OCI-LY3 (cell line): ENCODE data around the gene XPO1.

Experiments
- H2AFZ ChIP-seq: fragments of 200-600, 300-600 bp; shearing (Covaris generic); 2 replicates; pipeline ENCODE4 v1.6.0; 2014; ENCODE audit warnings: antibody characterized with exemption, low read depth, low read length
- H3K27ac ChIP-seq: fragments of 200-600, 300-600 bp; sonication (generic); 2 replicates; pipeline ENCODE4 v1.5.1; 2014; ENCODE audit warnings: mild to moderate bottlenecking, low read length, moderate library complexity, mixed read lengths
- H3K27me3 ChIP-seq: fragments of 200-600, 300-600 bp; sonication (generic); 2 replicates; pipeline ENCODE4 v1.6.1; 2014; ENCODE audit warnings: low read depth, low read length, mixed read lengths
- H3K36me3 ChIP-seq: fragments of 200-600, 300-600 bp; sonication (generic); replicated peaks from 2 replicates; pipeline ENCODE3; 2014; ENCODE audit warnings: low read depth, low read length, mixed read lengths
- H3K4me1 ChIP-seq: fragments of 300-600, 200-600 bp; sonication (generic); 2 replicates; pipeline ENCODE4 v1.6.1; 2014; ENCODE audit warnings: low read length, mixed read lengths
- H3K4me2 ChIP-seq: fragments of 200-600, 300-600 bp; sonication (generic); 2 replicates; pipeline ENCODE4 v1.6.1; 2014; ENCODE audit warnings: low read length, mixed read lengths
- H3K4me3 ChIP-seq: fragments of 300-600, 200-600 bp; sonication (generic); 2 replicates; pipeline ENCODE4 v1.5.1; 2014; ENCODE audit warnings: antibody characterized with exemption, mild to moderate bottlenecking, low read length, moderate library complexity
- H3K79me2 ChIP-seq: fragments of 300-600, 200-600 bp; shearing (Covaris generic); 2 replicates; pipeline ENCODE4 v1.6.1; 2014; ENCODE audit warnings: mild to moderate bottlenecking, low read length, mixed read lengths
- H3K9ac ChIP-seq: fragments of 300-600, 200-600 bp; shearing (Covaris generic); 2 replicates; pipeline ENCODE4 v1.6.0; 2014; ENCODE audit warnings: mild to moderate bottlenecking, low read length, moderate library complexity
- H3K9me3 ChIP-seq: fragments of 200-600, 300-600 bp; shearing (Covaris generic); 2 replicates; pipeline ENCODE4 v1.6.1; 2014; ENCODE audit warnings: low read length, mixed read lengths; ENCODE audit not compliant: insufficient read depth
- H4K20me1 ChIP-seq: fragments of 200-600, 300-600 bp; sonication (generic); 2 replicates; pipeline ENCODE4 v1.6.1; 2016; ENCODE audit warnings: low read length, mixed read lengths; ENCODE audit not compliant: insufficient read depth
- EZH2phosphoT487 ChIP-seq: fragments of 200-600 bp; shearing (Covaris generic); IDR thresholded peaks from 2 replicates; pipeline ENCODE4 v1.6.1; 2018; ENCODE audit warnings: antibody characterized with exemption, mixed run types, low read depth
- TF ChIP-seq, protein P1 (sequence below): fragments of 200-600, 300-600 bp; sonication (generic); IDR thresholded peaks from 2 replicates; pipeline ENCODE4 v1.5.1; 2014; ENCODE audit warnings: antibody characterized with exemption, low read length, low read depth

The XPO1 gene

DNA sequence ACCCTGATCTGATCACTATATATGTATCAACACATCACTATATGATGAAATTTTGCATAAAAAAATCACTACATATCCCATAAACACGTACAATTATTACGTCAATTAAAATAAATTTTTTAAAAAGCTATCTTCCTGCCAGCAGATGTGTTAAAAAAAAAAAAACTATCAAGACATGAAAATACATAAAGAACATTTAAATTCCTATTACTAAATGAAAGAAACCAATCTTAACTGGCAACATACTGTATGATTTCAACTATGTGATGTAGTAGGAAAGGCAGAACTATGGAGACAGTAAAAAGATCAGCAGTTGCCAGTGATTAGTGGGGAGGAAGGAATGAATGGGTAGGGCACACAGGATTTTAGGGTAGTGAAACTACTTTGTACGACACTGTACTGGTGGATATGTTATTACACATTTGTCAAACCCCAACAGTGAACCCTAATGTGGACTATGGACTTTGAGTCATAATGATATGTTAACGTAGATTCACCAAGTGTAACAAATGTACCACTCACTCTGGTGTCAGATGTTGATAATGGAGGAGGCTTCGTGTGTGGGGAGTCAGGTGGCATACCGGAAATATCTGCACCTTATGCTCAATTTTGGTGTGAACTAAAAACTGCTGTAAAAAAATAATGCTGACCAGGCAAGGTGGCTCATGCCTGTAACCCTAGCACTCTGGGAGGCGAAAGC, 94.7 kb downstream of the XPO1 start:
- Histone ChIP-seq H2AFZ (no peak overlapping the region), H3K27ac (peak overlapping the region; percentile 49), H3K79me2 (peaks cover 99% of the 10 kb centered on the region), H3K9me3 (no peaks in the 10 kb centered on the region), H4K20me1 (peaks cover 74% of the 10 kb centered on the region), H3K36me3 (peaks cover 11% of the 10 kb centered on the region), H3K4me2 (peak overlapping the region; percentile 60), H3K4me1 (peaks cover 24% of the 10 kb centered on the region), H3K27me3 (no peaks in the 10 kb centered on the region), H3K4me3 (peak overlapping the region; percentile 36; the same call in 1 of the 2 replicates), H3K9ac (no peak overlapping the region)
- TF ChIP-seq, protein P1, sequence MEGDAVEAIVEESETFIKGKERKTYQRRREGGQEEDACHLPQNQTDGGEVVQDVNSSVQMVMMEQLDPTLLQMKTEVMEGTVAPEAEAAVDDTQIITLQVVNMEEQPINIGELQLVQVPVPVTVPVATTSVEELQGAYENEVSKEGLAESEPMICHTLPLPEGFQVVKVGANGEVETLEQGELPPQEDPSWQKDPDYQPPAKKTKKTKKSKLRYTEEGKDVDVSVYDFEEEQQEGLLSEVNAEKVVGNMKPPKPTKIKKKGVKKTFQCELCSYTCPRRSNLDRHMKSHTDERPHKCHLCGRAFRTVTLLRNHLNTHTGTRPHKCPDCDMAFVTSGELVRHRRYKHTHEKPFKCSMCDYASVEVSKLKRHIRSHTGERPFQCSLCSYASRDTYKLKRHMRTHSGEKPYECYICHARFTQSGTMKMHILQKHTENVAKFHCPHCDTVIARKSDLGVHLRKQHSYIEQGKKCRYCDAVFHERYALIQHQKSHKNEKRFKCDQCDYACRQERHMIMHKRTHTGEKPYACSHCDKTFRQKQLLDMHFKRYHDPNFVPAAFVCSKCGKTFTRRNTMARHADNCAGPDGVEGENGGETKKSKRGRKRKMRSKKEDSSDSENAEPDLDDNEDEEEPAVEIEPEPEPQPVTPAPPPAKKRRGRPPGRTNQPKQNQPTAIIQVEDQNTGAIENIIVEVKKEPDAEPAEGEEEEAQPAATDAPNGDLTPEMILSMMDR, result no peak
- no peak for TF ChIP-seq EZH2phosphoT487

DNA sequence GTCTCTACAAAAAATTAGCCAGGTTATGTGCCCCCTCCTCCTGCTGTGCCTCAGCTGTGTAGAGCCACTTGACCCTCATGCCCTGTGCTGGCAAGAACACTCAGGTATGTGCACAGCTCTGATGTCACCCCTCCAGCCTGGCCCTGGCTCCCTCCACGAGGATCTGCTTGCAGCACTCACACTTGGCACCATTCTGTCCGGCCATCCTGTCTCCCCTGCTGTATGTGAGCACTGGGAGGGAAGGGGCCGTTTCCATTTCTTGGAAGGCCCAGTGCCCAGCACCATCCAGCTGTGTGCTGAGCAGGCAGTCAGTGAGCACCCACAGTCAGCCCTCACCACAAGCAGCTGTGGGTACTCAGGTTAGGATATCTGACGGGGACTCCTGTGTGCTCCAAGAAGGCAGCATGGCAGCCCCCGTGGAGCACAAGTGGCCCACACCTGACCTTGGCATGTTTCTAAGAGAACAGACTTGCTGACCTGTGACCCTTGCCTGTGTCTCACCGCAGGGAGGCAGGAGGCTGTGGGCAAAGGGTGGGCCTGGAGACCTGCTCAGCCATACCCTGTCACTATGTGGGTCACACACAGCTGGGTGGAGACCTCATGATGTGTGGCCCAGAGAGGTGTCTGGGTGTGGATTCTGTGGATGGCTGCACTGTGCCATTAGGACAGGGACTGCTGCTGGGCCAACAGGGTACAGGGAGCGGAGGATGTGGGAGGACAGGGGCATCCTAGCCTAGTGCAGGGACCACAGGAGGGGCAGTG, 98.7 kb downstream of the XPO1 start:
- Histone ChIP-seq H3K79me2 (peaks cover 98% of the 10 kb centered on the region), H3K9ac (no peak overlapping the region), H3K4me2 (no peak overlapping the region), H3K4me3 (no peak overlapping the region), H3K27ac (no peak overlapping the region), H3K4me1 (peaks cover 28% of the 10 kb centered on the region), H2AFZ (no peak overlapping the region), H4K20me1 (peaks cover 88% of the 10 kb centered on the region), H3K27me3 (no peaks in the 10 kb centered on the region), H3K36me3 (peaks cover under 1% of the 10 kb centered on the region), H3K9me3 (no peaks in the 10 kb centered on the region)
- TF ChIP-seq EZH2phosphoT487, result no peak
- TF ChIP-seq, protein P1, result no peak

DNA sequence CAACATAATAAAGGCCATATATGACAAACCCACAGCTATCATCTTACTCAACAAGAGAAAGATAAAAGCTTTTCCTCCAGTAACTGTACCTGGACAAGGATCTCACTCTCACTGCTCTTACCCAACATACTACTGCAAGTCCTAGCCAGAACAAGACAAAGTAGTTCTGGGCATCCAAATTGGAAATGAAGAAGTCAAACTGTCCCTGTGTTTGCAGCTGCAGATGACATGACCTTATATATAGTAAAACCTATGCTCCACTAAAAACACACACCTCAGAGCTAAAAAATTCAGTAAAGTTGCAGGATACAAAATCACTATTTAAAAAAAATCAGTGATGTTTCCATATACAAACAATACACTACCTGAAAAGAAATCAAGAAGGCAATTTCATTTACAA, 99.5 kb downstream of the XPO1 start:
- Histone ChIP-seq H3K9me3 (no peaks in the 10 kb centered on the region), H2AFZ (no peak overlapping the region), H3K4me1 (peaks cover 23% of the 10 kb centered on the region), H3K4me2 (no peak overlapping the region), H3K4me3 (no peak overlapping the region), H4K20me1 (peaks cover 88% of the 10 kb centered on the region), H3K9ac (no peak overlapping the region), H3K79me2 (peaks cover 98% of the 10 kb centered on the region), H3K27ac (no peak overlapping the region), H3K27me3 (no peaks in the 10 kb centered on the region), H3K36me3 (no peaks in the 10 kb centered on the region)
- TF ChIP-seq, protein P1, result no peak
- TF ChIP-seq EZH2phosphoT487, result no peak

DNA sequence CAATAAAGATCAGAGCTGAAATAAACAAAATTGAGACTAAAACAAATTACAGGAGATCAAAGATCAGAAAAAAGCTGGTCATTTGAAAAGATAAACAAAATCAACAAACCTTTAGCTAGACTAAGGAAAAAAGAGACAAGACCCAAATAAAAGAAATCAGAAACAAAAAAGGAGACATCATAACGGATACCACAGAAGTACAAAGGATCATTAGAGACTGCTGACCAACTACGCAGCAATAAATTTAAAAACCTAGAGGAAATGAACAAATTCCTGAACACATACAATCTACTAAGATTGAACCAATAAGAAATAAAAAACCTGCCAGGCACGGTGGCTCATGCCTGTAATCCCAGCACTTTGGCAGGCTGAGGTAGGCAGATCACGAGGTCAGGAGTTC, 101.0 kb downstream of the XPO1 start:
- Histone ChIP-seq H3K27me3 (no peaks in the 10 kb centered on the region), H3K36me3 (no peaks in the 10 kb centered on the region), H3K27ac (no peak overlapping the region), H3K4me2 (no peak overlapping the region), H4K20me1 (peaks cover 87% of the 10 kb centered on the region), H3K4me1 (peaks cover 10% of the 10 kb centered on the region), H2AFZ (no peak overlapping the region), H3K9me3 (no peaks in the 10 kb centered on the region), H3K79me2 (peaks cover 98% of the 10 kb centered on the region), H3K9ac (no peak overlapping the region), H3K4me3 (no peak overlapping the region)
- TF ChIP-seq, protein P1, result no peak
- no peak for TF ChIP-seq EZH2phosphoT487
